GM18867 (cell line): ENCODE measurements around the gene NAA20.

ENCODE experiments used
- ATAC-seq: cut with Tn5 transposase; IDR thresholded peaks from one replicate; pipeline ENCODE4 v1.9.1; 2021; ENCODE audit warnings: mild to moderate bottlenecking, moderate library complexity; ENCODE audit not compliant: unreplicated experiment

The NAA20 gene

DNA sequence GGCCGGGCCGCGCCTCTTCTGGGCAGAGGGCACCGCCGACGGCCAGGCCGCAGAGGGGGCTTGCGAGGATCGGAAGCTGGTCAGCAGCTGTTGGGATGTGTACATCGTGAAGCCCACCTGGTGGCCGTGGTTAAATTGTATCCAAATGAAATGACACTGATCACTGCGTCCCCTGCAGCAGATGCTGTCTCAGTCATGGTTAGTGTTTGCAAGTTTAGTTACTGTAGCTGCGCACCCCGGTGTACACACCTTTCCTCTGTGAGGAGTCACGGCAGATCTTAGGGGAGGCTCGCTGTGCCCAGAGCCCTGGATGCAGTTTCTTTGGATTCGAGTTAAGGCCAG lies 653 bp downstream of the NAA20 start:
- ATAC-seq = no peak

DNA sequence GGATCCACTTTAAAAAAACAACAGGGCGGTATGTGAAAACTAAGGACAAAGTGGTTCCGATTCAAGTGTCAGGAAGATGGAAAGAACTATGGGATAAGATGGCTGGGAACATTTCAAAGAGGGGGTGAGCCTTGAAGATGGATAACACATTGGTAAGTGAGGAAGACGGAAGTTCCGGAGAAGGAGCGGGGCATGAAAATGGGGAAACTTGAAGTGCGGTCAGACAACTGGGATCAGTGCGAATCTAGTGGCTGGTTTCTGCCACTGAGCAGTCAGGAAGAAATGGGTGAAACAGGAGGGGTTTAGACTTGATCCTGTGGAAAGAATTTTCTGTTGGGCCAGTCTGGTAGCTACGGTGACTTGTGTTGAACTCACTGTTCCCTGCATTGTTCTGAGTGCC lies 1.2 kb downstream of the NAA20 start:
- no peak for ATAC-seq

DNA sequence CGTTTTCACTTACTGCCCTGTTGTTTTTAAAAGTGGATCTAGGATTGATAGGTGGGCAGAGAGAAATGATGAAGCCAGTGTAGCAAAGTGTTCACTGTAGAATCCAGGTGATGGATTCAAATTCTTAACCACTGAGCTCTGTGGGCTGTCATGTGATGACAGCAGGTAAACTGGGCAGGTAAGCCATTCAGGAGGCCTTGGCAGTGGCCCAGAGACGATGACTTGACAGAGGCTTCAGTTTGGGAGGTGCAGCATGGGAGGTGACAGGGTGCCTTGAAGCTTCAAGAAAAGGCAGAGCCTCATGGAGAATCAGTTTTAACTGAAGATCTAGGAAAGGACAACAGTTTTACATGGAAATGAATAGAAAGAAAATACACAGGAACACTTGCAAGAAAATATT lies 2.0 kb downstream of the NAA20 start:
- no peak for ATAC-seq

DNA sequence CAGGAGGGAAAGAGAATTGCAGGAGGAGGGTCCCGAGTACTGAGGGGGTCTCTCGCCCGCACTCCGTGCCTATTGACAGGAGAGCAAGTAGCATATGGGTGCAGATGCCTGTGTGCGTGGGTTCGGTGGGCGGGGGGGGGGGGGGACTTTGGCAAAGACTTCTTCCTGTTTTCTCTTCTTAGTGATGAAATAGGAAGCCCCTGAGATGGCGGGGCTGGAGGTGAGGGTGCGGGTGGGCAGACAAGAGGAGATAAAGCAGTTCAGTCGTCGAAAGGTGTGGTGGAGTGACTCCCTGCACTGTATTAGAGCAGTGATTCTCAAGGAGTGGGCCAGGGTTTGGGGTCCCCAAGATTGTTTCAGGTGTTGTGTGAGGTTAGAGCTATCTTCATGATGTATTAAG lies 3.7 kb downstream of the NAA20 start:
- ATAC-seq = no peak

DNA sequence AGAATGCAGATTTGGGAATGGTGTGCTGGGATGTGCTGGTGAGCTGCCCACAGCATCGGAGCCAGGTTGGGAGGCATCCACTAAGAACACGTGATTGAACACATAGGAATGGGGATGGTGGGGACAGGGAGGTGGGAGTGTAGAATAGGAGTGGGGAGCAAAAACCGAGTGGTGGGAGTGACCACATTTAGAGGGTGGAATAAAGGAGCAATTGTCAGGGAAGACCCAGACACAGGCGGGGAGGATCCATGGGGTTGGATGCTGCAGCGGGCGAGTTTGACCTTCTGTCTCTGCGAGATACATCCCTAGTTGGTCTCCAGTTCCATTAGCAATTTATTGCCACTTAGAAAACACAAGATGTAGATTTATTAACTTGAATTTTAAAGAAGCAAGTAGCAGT lies 4.7 kb downstream of the NAA20 start:
- ATAC-seq = no peak

DNA sequence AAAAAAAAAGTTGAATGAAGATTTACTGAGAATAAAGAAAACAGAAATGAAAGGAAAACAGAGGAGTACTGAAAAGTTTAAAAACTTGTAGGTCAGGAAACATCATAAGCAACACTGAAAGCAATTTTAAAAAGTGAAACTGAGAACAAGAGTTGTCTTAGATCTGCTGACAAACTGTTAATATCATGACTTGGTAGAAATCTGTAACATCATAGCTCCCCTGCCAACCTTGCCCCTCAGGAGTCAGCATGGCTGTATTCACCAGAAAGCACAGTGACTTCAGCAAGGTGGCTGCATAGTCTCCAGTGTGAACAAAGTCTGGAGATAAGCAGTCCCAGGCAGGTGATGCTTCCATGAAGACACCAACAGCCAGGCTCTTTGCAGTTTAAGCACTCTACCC lies 5.3 kb downstream of the NAA20 start:
- peak; percentile 79 for ATAC-seq

DNA sequence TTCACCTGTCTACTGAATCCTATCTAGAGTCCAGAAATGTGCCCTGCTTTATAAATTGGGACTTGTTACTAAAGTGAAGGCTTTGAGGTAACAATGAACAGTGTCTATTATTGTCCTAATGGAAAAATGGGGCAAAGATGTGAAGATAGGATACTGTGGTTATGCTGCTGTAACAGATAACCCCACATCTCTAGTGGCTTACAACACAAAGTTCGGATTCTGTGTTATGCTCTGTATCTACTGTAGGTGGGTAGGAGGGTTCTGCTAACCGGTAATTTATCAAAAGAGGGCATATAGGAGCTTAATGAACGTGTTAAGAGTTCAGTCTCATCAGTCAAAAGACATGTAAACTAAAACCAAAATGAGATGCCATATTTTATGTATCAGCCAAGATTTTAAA lies 6.2 kb downstream of the NAA20 start:
- ATAC-seq = no peak

DNA sequence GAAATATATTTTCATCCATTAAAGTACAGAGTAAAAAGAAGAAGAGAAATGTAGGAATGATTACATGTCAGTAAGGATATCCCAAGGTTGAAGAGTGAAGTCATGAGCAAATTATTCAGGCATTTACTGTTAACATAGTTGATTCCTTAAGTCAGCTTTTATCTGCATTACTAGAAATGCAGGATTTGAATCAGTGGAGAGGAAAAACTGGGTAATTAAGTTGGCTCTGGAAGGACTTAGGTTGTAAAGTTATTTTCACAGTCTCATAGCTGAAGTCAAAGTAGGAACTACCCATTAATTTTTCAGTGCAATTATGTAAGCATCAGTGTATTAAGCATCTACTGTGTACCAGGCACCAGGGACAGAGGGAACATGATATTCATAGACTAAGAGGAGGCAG lies 7.8 kb downstream of the NAA20 start:
- no peak for ATAC-seq

DNA sequence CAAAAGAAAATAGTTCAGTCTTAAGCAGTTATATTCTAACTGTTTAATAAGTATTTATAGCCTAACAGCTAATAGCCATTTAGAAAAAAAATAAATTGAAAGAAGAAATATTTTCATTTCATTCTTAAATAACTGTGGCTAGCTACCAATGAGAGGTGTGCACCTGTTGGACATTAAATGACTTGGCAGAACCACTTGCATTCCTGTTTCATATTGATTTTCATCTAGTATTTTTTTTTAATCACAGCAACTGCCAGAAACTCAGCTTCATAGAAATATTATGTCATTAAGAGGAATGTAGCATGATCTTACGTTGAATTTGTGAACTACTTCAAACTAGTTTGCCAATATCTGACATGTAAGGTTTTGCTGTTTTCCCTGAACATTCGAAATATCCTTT lies 10.1 kb downstream of the NAA20 start:
- no peak for ATAC-seq

DNA sequence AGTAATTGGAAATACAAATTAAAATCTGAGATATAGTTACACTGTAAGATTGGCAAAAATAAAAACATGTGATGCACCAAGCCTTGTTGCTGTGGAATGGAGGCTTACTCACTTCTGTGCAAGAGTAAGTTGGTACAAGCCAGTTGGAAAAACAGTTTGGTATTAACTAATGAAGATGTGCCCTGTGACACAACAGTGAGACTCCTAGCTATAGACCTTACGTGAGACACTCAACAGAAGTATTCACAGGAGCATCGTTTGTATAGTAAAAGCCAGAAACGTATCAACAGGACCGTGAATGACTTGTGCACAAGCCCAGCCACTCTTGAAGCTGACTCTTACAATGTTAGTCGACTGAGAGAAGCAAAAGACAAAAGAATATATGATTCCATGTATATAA lies 14.6 kb downstream of the NAA20 start:
- ATAC-seq = no peak

DNA sequence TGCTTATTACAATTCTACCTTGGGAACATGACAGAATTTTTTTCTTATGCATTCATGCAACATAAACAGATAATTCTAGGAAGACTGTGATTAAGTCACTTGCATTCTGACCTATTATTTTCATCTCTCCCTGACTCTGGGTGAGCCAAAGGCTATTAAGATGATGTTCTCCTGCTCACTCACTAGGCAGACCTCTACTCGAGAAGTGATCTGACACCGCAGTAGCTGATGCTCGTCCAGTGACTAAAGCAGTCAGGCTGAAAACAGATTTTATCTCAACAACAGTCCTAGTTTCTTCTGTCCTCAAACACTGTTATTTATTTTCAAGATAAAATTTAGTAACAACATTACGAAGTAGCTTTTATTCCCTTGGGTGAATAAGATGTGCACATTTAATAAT lies 17.3 kb downstream of the NAA20 start:
- no peak for ATAC-seq

DNA sequence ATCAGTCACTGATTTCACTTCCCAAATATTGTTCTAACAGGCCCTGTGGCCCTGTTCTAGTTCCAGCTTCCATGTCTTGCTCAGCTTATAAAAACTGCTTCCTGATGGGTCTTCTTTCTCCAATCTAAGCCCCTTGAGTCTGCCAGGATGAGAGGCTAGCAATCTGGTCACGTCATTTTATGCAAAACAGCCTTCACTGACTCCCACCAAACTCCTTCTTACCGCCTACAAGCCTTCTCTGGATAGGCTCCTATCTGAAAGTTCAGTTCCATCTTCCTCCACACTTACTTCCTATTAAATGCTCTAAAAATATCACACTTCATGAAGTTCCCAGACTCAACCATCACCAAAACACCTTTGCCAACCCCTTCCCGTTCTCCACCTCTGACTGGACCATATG lies 19.6 kb downstream of the NAA20 start:
- ATAC-seq = no peak

DNA sequence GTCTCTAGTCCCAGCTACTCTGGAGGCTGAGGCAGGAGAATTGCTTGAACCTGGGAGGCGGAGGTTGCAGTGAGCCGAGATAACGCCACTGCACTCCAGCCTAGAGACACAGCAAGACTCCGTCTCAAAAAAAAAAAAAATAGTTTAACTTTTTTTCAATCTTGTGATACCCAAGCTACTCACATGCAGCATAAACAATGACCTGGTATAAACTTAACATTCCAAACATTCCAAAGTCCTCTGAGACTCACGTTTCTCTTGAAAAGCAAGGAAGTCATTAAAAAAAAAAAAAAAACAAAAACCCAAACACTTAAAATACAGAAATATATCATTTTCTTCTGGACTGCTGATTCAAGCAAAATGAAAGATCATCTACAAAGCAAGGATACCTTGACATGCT lies 20.8 kb downstream of the NAA20 start:
- no peak for ATAC-seq

DNA sequence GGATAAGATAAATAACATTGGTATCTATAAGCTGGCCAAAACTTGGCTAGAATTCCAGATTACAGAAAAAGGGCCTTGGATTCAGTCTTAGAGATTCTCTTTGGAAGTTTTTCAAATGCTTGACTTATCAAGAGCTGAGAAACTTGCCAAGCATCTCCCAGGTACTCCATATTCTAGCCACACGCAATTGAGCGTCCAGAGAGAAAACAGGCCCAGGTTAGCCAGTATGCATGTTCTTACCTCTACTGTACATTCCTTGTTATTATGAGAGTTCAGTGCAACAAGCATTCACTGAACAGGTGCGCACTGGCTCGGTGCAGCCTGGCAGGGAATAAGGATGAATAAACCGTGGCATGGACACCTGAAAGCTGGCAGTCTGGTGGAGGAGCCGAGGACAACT lies 21.4 kb downstream of the NAA20 start:
- no peak for ATAC-seq

DNA sequence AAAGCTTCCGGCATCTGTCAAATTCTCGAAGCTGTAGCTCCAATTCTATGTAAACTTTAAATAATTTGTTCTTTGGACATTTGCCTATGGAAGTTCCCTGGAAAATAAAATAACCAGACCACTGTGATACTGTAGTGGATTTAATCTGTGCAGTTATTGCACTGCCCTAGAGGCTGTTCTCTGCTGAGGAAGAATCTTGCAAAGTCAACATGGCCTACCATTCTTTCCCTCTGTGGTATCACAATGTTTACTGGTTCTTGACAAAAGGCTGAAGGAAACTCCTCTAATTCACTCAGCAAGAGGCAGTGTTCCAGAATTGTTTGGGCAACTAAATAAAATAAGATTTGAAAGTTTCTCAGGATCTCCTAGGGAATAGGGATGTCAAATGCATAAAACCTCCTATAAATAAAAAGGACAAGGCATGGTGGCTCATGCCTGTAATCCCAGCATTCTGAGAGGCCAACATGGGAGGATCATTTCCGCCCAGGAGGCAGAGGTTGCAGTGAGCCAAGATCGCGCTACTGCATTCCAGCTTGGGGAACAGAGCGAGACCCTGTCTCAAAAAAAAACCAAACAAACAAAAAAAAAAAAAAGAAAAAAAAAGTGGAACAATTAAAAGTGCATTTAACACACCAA lies 22.7 kb downstream of the NAA20 start:
- ATAC-seq = no peak

DNA sequence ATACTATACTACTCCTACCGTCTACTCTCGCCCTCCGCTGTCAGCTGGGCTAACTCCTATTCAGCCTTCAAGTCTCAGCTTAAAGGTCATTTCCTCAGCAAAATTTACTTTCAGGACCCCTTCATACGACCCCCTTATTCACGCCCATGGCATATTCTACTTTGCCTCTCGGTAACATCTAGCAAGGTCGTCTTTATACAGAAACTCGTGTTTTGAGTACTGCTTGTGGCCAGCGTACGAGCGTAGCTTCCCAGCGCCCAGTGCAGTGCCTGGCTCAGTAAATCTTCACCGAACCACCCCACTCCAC lies 34.6 kb downstream of the NAA20 start:
- ATAC-seq = no peak

DNA sequence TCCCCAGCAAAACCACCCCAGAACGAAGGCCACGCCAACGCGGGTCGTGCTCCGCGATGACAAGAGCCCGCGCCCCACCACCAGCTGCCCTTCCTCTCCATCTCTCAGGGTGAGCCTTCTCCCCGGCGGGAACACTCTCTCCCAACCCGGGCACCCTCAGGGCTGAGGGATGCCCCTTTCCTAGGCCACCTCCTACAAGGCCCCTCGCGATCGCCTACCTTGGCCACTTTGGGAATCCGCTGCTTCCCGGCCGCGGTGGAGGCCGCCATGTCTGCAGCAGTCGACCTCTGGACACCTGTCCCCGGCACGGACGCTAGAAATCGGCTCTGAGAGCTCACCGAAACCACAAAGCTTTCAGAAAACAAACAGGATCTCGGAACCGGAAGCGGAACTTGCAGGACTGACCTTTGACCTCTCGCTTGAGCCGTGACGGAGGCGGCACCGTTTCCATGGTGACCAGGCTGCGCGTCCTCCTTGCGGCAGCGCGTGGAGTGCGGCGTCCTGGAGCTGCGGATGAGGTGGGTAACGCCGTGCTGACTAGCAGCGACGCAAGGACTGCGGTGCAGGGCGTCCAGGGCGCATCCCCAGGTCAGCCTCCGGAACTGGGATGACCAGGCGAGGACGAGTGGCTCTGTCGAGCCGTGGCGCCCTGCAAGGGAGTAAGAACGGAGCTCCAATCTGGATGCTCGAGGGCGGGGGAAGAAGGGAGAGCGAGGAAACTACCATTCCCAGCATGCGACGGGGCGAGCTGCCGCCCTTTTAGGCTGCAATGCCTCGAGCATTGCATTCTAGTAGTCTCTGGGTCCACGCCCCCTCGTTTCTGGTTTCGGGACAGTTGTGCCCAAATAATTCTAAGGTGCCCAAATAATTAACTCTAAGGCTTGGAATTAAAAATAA lies 35.2 kb downstream of the NAA20 start, which contains the start of the genes CFAP61 and CRNKL1:
CFAP61 (plus strand) TSS at position 459 of the 897 bp plus-strand sequence. CDS start 4,122 bp downstream, outside the sequence.
CRNKL1 (minus strand) TSS at position 393 of the 897 bp plus-strand sequence; CDS start at position 269, 124 bp downstream.
- ATAC-seq = peak; percentile 95

DNA sequence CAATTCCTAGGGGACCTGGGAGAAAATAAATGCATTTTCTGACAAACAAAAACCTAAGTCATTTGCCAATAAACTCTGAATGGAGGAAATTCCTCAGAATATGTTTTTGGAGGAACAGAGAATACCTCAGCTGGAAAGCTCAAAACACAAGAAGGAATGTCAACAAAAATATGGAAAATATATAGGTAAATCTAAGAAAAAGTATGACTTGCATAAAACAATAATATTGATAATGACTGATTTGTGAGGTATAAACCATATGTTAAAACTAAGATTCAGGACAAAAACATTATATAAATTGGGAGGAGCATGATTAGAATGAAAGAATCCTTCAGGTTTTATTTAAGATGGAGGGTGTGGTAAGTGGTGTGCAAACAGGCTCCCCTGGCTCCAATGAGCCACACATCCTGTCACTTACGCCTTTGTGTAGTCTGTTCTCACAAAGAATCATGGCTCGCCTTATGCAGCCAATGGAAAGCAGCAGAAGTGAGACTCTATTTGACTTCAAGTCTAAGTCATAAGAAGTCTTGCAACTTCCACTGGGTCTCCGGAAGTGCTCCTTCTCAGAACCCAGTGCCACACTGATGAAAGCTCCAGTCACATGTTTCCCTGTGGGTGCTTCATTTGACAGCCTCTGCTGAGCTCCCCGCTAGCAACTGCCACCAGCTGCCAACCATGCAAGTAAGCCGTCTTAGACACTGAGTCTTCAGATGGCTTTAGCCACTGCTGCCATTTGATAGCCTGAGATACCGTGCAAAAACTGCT lies 43.3 kb downstream of the NAA20 start:
- ATAC-seq = peak; percentile 81

DNA sequence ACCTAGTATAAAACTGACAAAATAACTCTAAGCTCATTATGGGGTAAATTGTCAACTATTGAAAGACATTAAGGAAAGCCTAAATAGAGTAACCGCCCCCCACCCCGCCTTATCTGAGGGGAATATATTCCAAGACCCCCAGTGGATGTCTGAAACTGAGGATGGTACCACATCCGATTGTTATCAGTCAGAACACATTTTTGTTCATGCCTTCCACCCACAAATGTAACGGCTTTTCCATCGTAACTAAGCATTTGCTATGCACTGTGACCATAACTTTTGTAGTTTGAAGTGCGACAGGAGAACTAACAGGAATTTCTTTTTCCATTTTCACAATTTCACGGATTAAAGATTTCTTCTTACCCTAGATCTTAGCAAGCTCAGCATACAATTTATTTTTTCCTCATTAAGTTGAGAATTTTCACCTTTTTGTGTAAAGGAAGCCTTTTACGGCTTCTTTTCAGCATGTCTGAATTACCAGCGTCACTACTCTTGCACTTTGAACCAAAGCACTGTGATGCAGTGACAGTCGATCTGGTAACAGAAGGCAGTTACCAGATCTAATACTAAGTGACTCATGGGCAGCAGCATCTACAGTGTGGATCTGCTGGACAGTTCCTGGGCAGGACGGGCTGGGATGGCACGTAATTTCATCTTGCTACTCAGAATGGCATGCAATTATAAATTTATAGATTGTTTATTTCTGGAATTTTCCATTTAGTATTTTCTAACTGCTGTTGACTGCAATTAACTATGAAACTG lies 47.0 kb downstream of the NAA20 start:
- no peak for ATAC-seq

DNA sequence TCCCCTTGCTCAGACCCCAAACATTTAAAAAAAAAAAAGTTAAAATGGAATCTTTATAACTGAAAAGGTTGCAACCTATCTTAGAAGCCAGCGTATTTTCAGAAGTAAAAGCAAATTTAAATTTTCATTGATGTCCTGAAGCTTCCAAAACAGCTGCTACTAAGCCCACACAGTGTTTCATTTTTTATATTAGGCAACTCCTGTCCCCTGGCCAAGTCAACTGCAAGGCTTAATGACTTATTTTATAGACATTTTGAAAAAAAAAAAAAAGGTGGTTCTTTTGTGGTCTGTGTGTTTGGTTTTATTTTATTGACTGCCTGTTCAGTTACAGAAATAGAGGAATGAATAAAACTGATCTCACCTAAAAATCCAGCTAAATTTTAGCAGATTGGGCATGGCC lies 48.2 kb downstream of the NAA20 start:
- ATAC-seq = no peak
